RPMI7951 (cell line): Measurements from ENCODE around the gene CC2D2A. TPM values are rescaled to one million over a fixed set of nuclear protein-coding genes. Genes with fewer than 3 reads are reported as not detected.
"Not testable (repeated sequence)": the region's sequence is repeated elsewhere in the genome, so short reads cannot be mapped to it uniquely, and the experiment has no call there.

Experiments
- DNase-seq: peaks from one replicate; pipeline ENCODE4 v3.0.0-alpha.2; 2012; ENCODE audit warnings: low read depth
- total RNA-seq: library from RNA; depleted of rRNA; stranded (reverse); fragments of >200 nt; shearing (Covaris generic); gene quantifications from 2 replicates; pipeline ENCODE4 v1.2.3, GENCODE V29; 2014

The CC2D2A gene
- total RNA-seq, 1 experiment from 2014 or later: 17.7 TPM

DNA sequence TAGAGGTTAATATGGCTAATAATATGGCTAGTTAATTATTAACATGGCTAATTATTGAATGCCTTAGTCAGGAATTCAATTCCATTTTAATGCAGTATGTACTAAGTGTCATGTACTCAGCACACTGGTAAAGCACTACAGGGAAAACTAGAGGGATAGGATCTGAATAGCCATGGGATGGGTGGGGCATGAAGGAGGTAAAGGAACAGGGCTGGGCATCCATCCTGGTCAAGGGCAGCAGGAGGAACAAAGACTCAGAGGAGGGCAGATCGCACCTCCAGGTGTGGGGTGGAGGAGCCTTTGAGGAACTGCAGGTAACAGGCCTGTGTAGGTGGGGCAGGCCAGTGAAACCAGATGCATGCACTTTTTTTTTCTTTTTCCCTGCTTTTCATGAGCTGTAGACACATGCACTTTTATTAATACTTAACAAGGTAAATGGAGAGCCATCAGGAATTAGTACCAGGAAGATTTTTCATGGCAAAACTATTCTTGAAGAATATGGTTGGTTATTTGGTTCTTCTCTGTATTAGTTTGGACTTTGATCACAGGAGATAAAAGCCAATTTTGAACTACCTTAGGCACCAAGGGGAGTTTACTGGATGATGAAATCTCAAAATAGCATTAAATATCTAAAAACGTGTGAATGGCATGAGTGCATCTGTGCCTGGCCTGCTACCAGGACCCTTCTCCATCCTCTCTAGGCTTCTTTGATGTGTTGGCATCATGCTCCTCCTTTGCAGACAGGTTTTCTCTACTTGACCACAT lies 88.3 kb downstream of the CC2D2A start:
- no peak for DNase-seq

GRCh38 chr4:15558561-15558960 lies 88.9 kb downstream of the CC2D2A start:
- no peak for DNase-seq

GRCh38 chr4:15562114-15562513 lies 92.4 kb downstream of the CC2D2A start:
- DNase-seq: peak; percentile 17

DNA sequence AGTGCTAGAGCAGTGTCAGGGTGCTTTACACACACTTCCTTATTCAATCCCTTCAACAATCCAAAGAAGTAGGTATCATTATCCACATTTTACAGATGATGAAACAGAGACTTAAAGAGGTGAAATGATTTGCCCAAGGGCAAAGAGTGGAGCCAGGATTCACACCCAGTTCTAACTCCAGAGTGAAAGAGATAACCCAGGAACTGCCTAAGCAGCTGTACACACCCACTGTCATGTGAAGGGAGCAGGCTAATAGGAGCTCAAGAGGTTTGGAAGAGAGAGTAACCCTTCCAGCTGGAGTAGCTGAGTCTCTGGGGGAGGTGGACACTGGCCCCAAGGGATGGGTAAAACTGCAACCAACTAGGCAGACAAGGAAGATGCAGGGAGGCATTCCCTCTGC lies 92.9 kb downstream of the CC2D2A start:
- no peak for DNase-seq

DNA sequence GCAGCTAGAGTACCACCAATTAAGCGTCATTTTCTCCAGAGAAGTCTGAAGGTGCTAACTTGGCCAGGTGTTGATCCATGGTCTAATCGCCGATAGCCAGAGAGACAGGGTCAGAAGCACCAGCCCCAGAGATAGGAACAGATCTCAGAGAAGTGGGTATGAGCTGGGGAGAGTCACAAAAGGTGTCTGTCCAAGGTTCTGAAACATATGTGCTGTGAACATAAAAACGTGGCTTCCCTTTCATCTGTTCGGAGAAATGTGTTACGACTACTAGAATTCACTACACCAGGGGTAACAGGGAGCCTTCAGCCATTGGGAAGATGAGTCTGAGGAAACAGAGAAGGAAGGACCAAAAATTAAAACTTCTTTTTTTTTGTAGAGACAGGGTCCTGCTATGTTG lies 94.2 kb downstream of the CC2D2A start:
- DNase-seq: no peak

GRCh38 chr4:15568821-15569220 lies 99.1 kb downstream of the CC2D2A start:
- no peak for DNase-seq

DNA sequence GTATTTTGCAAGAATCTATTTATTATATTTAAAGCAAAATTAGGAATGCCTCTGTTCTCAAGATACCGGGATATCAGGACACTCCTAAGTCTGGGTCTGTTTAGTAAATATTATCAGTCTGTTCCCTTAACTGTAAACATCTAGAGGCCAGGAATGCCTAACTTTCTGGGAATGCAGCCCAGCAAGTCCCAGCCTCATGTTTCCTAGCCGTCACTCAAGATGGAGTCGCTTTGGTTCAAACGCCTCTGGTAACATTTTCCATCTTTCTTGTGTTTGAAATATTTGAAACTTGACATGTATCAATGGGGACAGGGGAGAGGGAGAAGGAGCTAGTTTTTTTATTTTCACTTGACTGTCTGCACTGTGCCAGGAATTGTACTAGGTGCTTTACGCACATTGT lies 100.1 kb downstream of the CC2D2A start:
- DNase-seq: no peak

- no peak for DNase-seq
Observed at GRCh38 chr4:15575966-15576365, 106.3 kb downstream of the CC2D2A start.

GRCh38 chr4:15577508-15577907 lies 107.8 kb downstream of the CC2D2A start:
- no peak for DNase-seq

GRCh38 chr4:15584785-15585184 lies 115.1 kb downstream of the CC2D2A start:
- DNase-seq: no peak

GRCh38 chr4:15585331-15585730 lies 115.6 kb downstream of the CC2D2A start:
- DNase-seq: no peak

GRCh38 chr4:15586066-15586465 lies 116.4 kb downstream of the CC2D2A start:
- DNase-seq: no peak

DNA sequence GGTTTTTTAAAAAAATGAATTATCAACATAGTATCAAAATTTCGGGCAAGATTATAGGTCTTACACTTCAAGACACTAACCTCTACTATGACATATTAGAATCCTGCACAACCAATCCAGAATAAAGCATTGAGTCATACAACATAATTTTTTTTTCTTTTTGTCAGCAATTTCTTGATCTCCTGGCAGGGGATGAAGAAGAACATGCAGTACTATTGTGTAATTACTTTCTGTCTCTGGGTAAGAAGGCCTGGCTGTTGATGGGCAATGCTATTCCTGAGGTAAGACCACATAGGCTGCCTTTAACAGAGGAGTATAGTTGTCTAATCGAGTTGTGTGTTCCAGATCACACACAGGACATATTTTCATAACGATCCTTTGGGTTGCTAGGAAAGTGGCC lies 118.0 kb downstream of the CC2D2A start:
- no peak for DNase-seq

GRCh38 chr4:15592799-15593198 lies 123.1 kb downstream of the CC2D2A start:
- no peak for DNase-seq

DNA sequence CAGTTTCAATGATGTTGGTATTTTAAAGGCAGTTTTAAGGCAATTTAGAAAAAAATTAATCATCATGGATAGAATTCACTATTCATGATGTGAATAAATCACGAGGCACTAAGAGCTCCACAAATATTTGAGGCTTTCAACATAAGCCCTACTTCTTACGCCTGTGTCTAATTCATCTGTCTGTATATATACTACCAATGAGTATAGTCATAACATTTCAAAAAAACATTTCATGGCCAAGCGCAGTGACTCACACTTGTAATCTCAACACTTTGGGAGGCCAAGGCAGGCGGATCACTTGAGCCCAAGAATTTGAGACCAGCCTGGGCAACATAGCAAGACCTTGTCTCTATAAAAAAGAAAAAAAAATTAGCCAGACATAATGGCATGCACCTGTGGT lies 129.0 kb downstream of the CC2D2A start:
- no peak for DNase-seq

DNA sequence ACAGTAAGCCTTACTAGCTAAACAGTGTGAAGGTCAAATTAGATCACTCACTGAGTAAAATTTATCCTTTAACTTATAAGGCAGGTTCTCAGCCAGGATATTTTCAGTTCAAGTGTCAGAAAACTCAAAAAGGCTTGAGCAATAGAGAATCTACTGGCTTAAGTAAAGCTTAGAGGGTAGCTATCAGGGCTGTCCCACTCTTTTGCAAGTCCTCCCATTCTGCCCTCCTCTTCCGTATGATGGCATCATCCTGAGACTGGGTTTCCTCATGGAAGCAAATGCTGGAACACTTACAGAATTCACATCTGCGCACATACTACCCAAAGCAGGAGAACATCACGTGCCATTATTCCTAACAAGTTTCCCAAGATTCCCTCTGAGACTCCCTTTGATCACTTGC lies 130.5 kb downstream of the CC2D2A start:
- DNase-seq: no peak

DNA sequence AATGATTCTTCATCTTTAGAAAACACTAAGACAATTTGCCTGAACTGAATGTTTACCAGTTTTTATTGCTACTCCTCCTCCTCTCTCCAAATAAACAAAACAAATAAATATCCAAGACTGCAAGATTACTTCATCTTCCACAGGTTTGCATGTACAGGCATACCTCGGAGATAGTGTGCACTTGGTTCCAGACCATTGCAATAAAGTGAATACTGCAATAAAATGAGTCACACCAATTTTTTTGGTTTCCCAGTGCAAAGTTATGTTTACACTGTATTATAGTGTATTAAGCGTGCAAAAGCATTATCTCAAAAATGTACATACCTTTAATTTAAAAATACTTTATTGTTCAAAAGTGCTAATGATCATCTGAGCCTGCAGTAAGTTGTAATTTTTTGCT lies 132.2 kb downstream of the CC2D2A start:
- DNase-seq: no peak

- DNase-seq: no peak
Observed at GRCh38 chr4:15605537-15605936, 135.9 kb downstream of the CC2D2A start.

- DNase-seq: no peak
Observed at GRCh38 chr4:15610855-15611254, 141.2 kb downstream of the CC2D2A start.

DNA sequence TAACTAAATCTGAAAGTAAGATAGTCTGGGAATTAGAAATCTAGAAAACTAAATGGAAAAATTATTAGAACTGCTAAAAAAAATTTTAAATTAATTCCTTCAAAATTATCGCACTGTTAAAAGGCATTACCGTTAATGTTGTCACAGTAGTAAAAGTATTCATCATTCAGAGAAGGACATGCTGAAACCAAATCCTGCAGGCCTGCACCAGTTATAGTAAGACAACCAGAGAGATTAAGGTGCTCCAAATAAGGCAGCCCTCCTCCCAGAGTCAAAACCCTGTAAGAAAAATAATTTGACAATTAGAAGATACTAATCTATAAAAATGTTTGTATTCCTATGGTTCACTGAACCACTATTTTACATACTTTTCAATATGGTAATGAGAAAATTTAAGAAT lies 142.5 kb downstream of the CC2D2A start:
- no peak for DNase-seq

DNA sequence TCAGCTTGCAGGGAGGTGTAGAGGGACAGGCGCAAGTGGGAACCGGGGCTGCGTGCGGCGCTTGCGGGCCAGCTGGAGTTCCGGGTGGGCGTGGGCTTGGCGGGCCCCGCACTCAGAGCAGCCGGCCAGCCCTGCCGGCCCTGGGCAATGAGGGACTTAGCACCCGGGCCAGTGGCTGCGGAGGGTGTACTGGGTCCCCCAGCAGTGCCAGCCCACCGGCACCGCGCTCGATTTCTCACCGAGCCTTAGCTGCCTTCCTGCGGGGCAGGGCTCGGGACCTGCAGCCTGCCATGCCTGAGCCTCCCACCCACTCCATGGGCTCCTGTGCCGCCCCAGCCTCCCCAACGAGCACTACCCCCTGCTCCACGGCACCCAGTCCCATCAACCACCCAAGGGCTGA lies 145.2 kb downstream of the CC2D2A start:
- not testable (repeated sequence) for DNase-seq

GRCh38 chr4:15617407-15617806 lies 147.7 kb downstream of the CC2D2A start:
- DNase-seq: not testable (repeated sequence)

DNA sequence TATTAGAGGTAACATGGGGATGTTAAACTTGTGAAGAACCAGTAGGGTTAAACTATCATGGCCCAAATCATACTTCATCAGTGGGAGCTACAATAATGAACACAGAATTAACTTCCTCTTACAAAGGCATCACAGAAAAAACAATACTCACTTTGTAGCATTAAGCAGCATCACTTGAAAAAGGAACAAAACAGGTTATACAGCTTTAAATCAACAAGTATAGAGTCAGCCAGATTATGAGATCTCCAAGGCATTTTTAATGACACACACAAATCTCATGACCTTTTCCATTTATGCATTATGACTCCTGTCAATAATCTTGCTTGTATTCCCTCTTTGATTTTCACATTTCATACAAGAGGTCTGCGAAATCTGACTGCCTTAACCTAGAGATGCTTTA lies 167.1 kb downstream of the CC2D2A start:
- no peak for DNase-seq

DNA sequence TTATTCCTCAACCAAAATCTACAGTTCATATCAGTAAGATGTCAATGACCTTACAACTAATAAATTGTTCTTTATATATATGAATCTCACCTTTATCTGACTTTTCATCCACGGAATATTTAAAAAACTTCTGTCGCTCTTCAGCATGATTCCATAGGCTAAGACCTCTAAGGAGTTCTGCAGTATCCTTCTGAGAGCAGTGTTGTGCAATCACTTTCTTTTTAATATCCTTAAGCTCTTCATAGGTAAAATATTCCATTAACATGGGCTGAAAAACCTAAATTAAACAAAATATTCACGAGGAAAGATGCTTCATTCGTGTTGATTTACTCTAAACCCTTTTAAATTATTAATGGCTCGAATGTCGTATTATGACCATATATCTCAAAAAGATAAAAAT lies 168.7 kb downstream of the CC2D2A start:
- no peak for DNase-seq
